GM21360 (cell line): ENCODE measurements around the gene CA7.

ENCODE experiments used
- ATAC-seq: cut with Tn5 transposase; IDR thresholded peaks from one replicate; pipeline ENCODE4 v1.9.1; 2021; ENCODE audit warnings: mild to moderate bottlenecking, moderate library complexity; ENCODE audit not compliant: unreplicated experiment

CA7 gene

GRCh38 chr16:66872943-66873684 is 28.9 kb downstream of the CA7 start:
- ATAC-seq: peak; percentile 78

GRCh38 chr16:66873685-66874055 is 29.5 kb downstream of the CA7 start:
- no peak for ATAC-seq

GRCh38 chr16:66874079-66874775 is 30.0 kb downstream of the CA7 start:
- no peak for ATAC-seq

- no peak for ATAC-seq
Observed at GRCh38 chr16:66878067-66878466, 33.9 kb downstream of the CA7 start.

- peak; percentile 87 for ATAC-seq
Observed at GRCh38 chr16:66880288-66881013, 36.2 kb downstream of the CA7 start, which contains the start of gene PDP2. PDP2 (plus strand) TSS chr16:66880515; CDS start chr16:66884285, 3,770 bp downstream.

- no peak for ATAC-seq
Observed at GRCh38 chr16:66881014-66881417, 36.8 kb downstream of the CA7 start.

- ATAC-seq: no peak
Observed at GRCh38 chr16:66881560-66881959, 37.3 kb downstream of the CA7 start.

GRCh38 chr16:66881964-66882508 is 37.8 kb downstream of the CA7 start:
- no peak for ATAC-seq

- no peak for ATAC-seq
Observed at GRCh38 chr16:66882702-66883101, 38.5 kb downstream of the CA7 start.

- no peak for ATAC-seq
Observed at GRCh38 chr16:66885491-66885890, 41.3 kb downstream of the CA7 start.

GRCh38 chr16:66886321-66886720 is 42.1 kb downstream of the CA7 start:
- no peak for ATAC-seq

- ATAC-seq: no peak
Observed at GRCh38 chr16:66886914-66887313, 42.7 kb downstream of the CA7 start.

GRCh38 chr16:66888647-66889615 is 44.7 kb downstream of the CA7 start:
- ATAC-seq: no peak

GRCh38 chr16:66889622-66890021 is 45.4 kb downstream of the CA7 start:
- no peak for ATAC-seq

GRCh38 chr16:66890799-66891198 is 46.6 kb downstream of the CA7 start:
- ATAC-seq: no peak

GRCh38 chr16:66891360-66891759 is 47.1 kb downstream of the CA7 start:
- ATAC-seq: no peak

- no peak for ATAC-seq
Observed at GRCh38 chr16:66891797-66892196, 47.6 kb downstream of the CA7 start.

GRCh38 chr16:66894055-66894454 is 49.8 kb downstream of the CA7 start:
- ATAC-seq: no peak

- no peak for ATAC-seq
Observed at GRCh38 chr16:66894948-66895688, 50.9 kb downstream of the CA7 start.

- no peak for ATAC-seq
Observed at GRCh38 chr16:66895689-66895979, 51.4 kb downstream of the CA7 start.
